Esophagus muscularis mucosa (tissue), 4 donors: ENCODE data around the gene PPP1R16B.
"Not testable (repeated sequence)": the region's sequence is repeated elsewhere in the genome, so short reads cannot be mapped to it uniquely, and the experiment has no call there.

ENCODE experiments used
- CTCF ChIP-seq, 3 experiments: fragments of 200-600 bp in 2 of 3; fragments of 450-650 bp in 1 of 3; sonication (generic) in 2 of 3; IDR thresholded peaks; one replicate each; pipeline ENCODE4 v1.5.1; 2017 to 2019; ENCODE audit warnings: antibody characterized with exemption in 3 of 3, mild to moderate bottlenecking in 2 of 3, moderate library complexity in 1 of 3
- EP300 ChIP-seq: sonication (generic); formaldehyde crosslinking; IDR thresholded peaks from one replicate; pipeline ENCODE4 v1.6.1; 2017; ENCODE audit warnings: antibody characterized with exemption
- POLR2A ChIP-seq: fragments of 450-650 bp; IDR thresholded peaks from one replicate; pipeline ENCODE4 v1.6.1; 2017; ENCODE audit warnings: antibody characterized with exemption, moderate library complexity, mild to moderate bottlenecking, low read depth
- POLR2AphosphoS5 ChIP-seq, 2 donors: sonication (generic); formaldehyde crosslinking; IDR thresholded peaks; one replicate each; pipeline ENCODE4 v1.6.1; 2017; ENCODE audit warnings: antibody characterized with exemption in 2 of 2

- not testable (repeated sequence) for TF ChIP-seq CTCF (IDR thresholded peaks at IDR 0.05); EP300; POLR2A; POLR2AphosphoS5 (IDR thresholded peaks at IDR 0.05)
Observed at GRCh38 chr20:38813574-38813962, 8.1 kb downstream of the PPP1R16B start.
